ENCODE measurements around the gene FADS3. TPM values are rescaled to one million over a fixed set of nuclear protein-coding genes. Genes with fewer than 3 reads are reported as not detected.

The FADS3 gene
- polyA plus RNA-seq, 1 donor from 2014 or later = 21.8 TPM

GRCh38 chr11:61827571-61828378 is 63.6 kb downstream of the FADS3 start, which contains the start of gene FADS2:
Gene FADS2 (plus strand): TSS chr11:61828300. CDS start chr11:61828391, 91 bp downstream.
- Mint-ChIP-seq H3K4me1 (peaks cover 6% of the 10 kb centered on the region in 3 donors), H3K4me3 (peak within 1 kb of the TSS; percentile 32 to 90 (median 83)), H3K9me3 (no peaks in the 10 kb centered on the region), H3K27ac (no peak within 1 kb of the TSS), H3K36me3 (peaks cover 2% of the 10 kb centered on the region), H3K27me3 (peaks cover 5% of the 10 kb centered on the region)

GRCh38 chr11:61826930-61827570 is 64.3 kb downstream of the FADS3 start:
- H3K36me3 Mint-ChIP-seq = peaks cover 2% of the 10 kb centered on the region
- peaks cover 6% of the 10 kb centered on the region in 3 donors for H3K4me1 Mint-ChIP-seq
- H3K27ac Mint-ChIP-seq = no peak overlapping the region
- peaks cover 5% of the 10 kb centered on the region for H3K27me3 Mint-ChIP-seq
- peak overlapping the region; percentile 32 to 90 (median 72) for H3K4me3 Mint-ChIP-seq
- H3K9me3 Mint-ChIP-seq = no peaks in the 10 kb centered on the region

Other genes with a start within 250 kb of the FADS3 start
- gene DAGLA, start 211.2 kb downstream of the FADS3 start, polyA plus RNA-seq = not detected
- gene MYRF, start 138.9 kb downstream of the FADS3 start, polyA plus RNA-seq = not detected
- 210 TPM for gene TMEM258, start 98.9 kb downstream of the FADS3 start, polyA plus RNA-seq
- 12.6 TPM for gene FEN1, start 98.6 kb downstream of the FADS3 start, polyA plus RNA-seq
- gene FADS1, start 74.5 kb downstream of the FADS3 start, polyA plus RNA-seq = 1.6 TPM
- 0.63 TPM for gene FADS2, start 63.2 kb downstream of the FADS3 start, polyA plus RNA-seq
- not detected for gene RAB3IL1, start 26.0 kb upstream of the FADS3 start, polyA plus RNA-seq
- 1.2 TPM for gene BEST1, start 58.8 kb upstream of the FADS3 start, polyA plus RNA-seq
- gene FTH1, start 76.1 kb upstream of the FADS3 start, polyA plus RNA-seq = 4,223 TPM
- gene INCENP, start 232.5 kb upstream of the FADS3 start, polyA plus RNA-seq = 2.8 TPM

All from IgD-negative memory B cell (primary cell).